GM10266 (cell line): ENCODE measurements around the gene TMEM18.

ENCODE experiments used
- DNase-seq: peaks from one replicate; pipeline ENCODE4 v3.0.0; 2012; ENCODE audit errors: extremely low spot score
- CTCF ChIP-seq: IDR thresholded peaks from 2 replicates; pipeline ENCODE4 v1.5.1; 2012; ENCODE audit warnings: mild to moderate bottlenecking, low read depth; ENCODE audit not compliant: control insufficient read depth, insufficient read depth; ENCODE audit errors: missing control alignments

The TMEM18 gene

GRCh38 chr2:675460-675859, 1.7 kb downstream of the TMEM18 start:
- no peak for TF ChIP-seq CTCF
- no peak for DNase-seq

- DNase-seq, result no peak
Observed at GRCh38 chr2:675051-675450, 2.2 kb downstream of the TMEM18 start.

GRCh38 chr2:674321-674985, 2.8 kb downstream of the TMEM18 start:
- TF ChIP-seq CTCF, result no peak
- no peak for DNase-seq

More at GRCh38 chr2:675051-675450, 2.2 kb downstream of the TMEM18 start:
- no peak for TF ChIP-seq CTCF

GRCh38 chr2:673615-674320, 3.4 kb downstream of the TMEM18 start:
- no peak for TF ChIP-seq CTCF
- DNase-seq, result no peak

GRCh38 chr2:673016-673415, 4.2 kb downstream of the TMEM18 start:
- no peak for TF ChIP-seq CTCF
- no peak for DNase-seq

GRCh38 chr2:672606-672905, 4.7 kb downstream of the TMEM18 start:
- TF ChIP-seq CTCF, result no peak
- DNase-seq, result no peak
